ENCODE results near the gene TFPT.

DNA sequence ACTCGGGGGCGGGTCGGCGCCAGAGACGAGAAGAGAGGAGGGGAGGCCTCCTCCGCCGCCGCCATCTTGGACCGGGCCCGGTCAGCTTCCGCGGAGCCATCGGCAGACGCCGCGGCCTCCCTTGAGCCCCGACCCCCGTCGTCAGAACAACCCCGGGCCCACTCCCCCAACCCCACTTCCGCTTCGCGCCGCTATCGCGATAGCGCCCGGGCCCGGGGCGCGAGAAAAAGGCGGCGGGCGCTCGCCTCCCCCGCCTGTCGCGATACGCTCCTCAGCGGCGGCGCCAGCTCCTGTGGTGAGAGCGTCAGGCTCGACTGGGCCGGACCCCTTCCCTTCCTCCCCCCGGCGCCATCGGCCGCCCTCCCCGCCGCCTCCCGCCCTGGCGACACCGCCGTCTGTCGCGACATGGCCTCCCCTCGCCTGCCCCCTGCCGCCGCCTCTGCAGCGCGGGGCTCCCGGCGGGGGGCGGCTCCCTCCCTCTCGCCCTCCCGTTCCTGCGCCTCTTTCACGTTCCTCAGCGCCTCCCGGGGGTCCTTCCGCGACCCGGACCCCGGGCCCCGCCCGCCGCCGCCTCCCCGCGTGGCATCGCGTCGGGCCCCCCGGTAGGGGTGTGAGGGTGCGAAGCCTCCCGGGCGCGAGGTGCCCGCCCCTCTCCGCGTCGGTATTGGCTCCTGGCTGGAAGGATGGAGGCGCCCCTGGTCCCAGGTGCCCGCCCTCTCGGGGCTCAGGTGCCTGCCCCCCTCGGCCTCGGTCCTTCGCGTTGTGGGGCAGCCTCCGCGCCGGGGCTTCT lies 22.4 kb upstream of the TFPT start, which contains the start of gene CNOT3:
- TF ChIP-seq, protein P1, sequence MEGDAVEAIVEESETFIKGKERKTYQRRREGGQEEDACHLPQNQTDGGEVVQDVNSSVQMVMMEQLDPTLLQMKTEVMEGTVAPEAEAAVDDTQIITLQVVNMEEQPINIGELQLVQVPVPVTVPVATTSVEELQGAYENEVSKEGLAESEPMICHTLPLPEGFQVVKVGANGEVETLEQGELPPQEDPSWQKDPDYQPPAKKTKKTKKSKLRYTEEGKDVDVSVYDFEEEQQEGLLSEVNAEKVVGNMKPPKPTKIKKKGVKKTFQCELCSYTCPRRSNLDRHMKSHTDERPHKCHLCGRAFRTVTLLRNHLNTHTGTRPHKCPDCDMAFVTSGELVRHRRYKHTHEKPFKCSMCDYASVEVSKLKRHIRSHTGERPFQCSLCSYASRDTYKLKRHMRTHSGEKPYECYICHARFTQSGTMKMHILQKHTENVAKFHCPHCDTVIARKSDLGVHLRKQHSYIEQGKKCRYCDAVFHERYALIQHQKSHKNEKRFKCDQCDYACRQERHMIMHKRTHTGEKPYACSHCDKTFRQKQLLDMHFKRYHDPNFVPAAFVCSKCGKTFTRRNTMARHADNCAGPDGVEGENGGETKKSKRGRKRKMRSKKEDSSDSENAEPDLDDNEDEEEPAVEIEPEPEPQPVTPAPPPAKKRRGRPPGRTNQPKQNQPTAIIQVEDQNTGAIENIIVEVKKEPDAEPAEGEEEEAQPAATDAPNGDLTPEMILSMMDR (IDR thresholded peaks at IDR 0.05): no peak
- no peak for TF ChIP-seq ZFX (IDR thresholded peaks at IDR 0.05; ENCODE audit: borderline replicate concordance)
